ENCODE data around the gene RALGAPA1.
A peak's percentile ranks its signal among the peaks of the same experiment; 100 is the strongest.

RALGAPA1 gene

GRCh38 chr14:35818346-35819115 lies 9.4 kb upstream of the RALGAPA1 start:
- Histone ChIP-seq H3K9ac (ENCODE audit: low read depth, low read length) (no peak overlapping the region), H3K4me3 (ENCODE audit: low read length) (no peak overlapping the region), H3K4me1 (ENCODE audit: insufficient read depth, low read length) (no peaks in the 10 kb centered on the region), H3K27me3 (ENCODE audit: insufficient read depth, low read length) (no peaks in the 10 kb centered on the region), H3K27ac (ENCODE audit: low read length) (no peak overlapping the region), H3K9me3 (ENCODE audit: insufficient read depth, low read depth, low read length) (no peaks in the 10 kb centered on the region), H3K36me3 (ENCODE audit: insufficient read depth, low read depth, low read length) (no peaks in the 10 kb centered on the region)

- Histone ChIP-seq H3K9ac (ENCODE audit: low read depth, low read length) (no peak overlapping the region), H3K36me3 (ENCODE audit: insufficient read depth, low read depth, low read length) (no peaks in the 10 kb centered on the region), H3K9me3 (ENCODE audit: insufficient read depth, low read depth, low read length) (no peaks in the 10 kb centered on the region; the same call in 1 of the 2 replicates), H3K27me3 (ENCODE audit: insufficient read depth, low read length) (no peaks in the 10 kb centered on the region), H3K4me1 (ENCODE audit: insufficient read depth, low read length) (no peaks in the 10 kb centered on the region), H3K27ac (ENCODE audit: low read length) (no peak overlapping the region), H3K4me3 (ENCODE audit: low read length) (no peak overlapping the region)
These were observed 5.4 kb upstream of the RALGAPA1 start for GRCh38 chr14:35814371-35815005.

- Histone ChIP-seq H3K9ac (ENCODE audit: low read depth, low read length) (no peak overlapping the region), H3K36me3 (ENCODE audit: insufficient read depth, low read depth, low read length) (no peaks in the 10 kb centered on the region), H3K27ac (ENCODE audit: low read length) (no peak overlapping the region), H3K9me3 (ENCODE audit: insufficient read depth, low read depth, low read length) (no peaks in the 10 kb centered on the region; the same call in 1 of the 2 replicates), H3K4me1 (ENCODE audit: insufficient read depth, low read length) (peaks cover 10% of the 10 kb centered on the region; the same call in 1 of the 2 replicates), H3K27me3 (ENCODE audit: insufficient read depth, low read length) (no peaks in the 10 kb centered on the region), H3K4me3 (ENCODE audit: low read length) (no peak overlapping the region)
These were observed 1.9 kb upstream of the RALGAPA1 start for GRCh38 chr14:35810963-35811362.

- H3K4me3 ChIP-seq (ENCODE audit: low read length), result 0 out of 2 replicates have a peak overlapping the region, but pooled peaks have one; percentile 88
- H3K27me3 ChIP-seq (ENCODE audit: insufficient read depth, low read length), result no peaks in the 10 kb centered on the region
- H3K9me3 ChIP-seq (ENCODE audit: insufficient read depth, low read depth, low read length), result no peaks in the 10 kb centered on the region; the same call in 1 of the 2 replicates
- no peak overlapping the region for H3K27ac ChIP-seq (ENCODE audit: low read length)
- no peak overlapping the region for H3K9ac ChIP-seq (ENCODE audit: low read depth, low read length)
- no peaks in the 10 kb centered on the region for H3K36me3 ChIP-seq (ENCODE audit: insufficient read depth, low read depth, low read length)
- H3K4me1 ChIP-seq (ENCODE audit: insufficient read depth, low read length), result peaks cover 10% of the 10 kb centered on the region; the same call in 1 of the 2 replicates
These were observed 502 bp upstream of the RALGAPA1 start for GRCh38 chr14:35809597-35809996.

- H3K27ac ChIP-seq (ENCODE audit: low read length), result no peak overlapping the region
- H3K9me3 ChIP-seq (ENCODE audit: insufficient read depth, low read depth, low read length), result no peaks in the 10 kb centered on the region; the same call in 1 of the 2 replicates
- peaks cover 10% of the 10 kb centered on the region; the same call in 1 of the 2 replicates for H3K4me1 ChIP-seq (ENCODE audit: insufficient read depth, low read length)
These were observed 938 bp downstream of the RALGAPA1 start for GRCh38 chr14:35808076-35808637.

GRCh38 chr14:35807131-35807961 lies 1.7 kb downstream of the RALGAPA1 start:
- H3K27ac ChIP-seq (ENCODE audit: low read length), result no peak overlapping the region
- peaks cover 10% of the 10 kb centered on the region; the same call in 1 of the 2 replicates for H3K4me1 ChIP-seq (ENCODE audit: insufficient read depth, low read length)
- no peaks in the 10 kb centered on the region; the same call in 1 of the 2 replicates for H3K9me3 ChIP-seq (ENCODE audit: insufficient read depth, low read depth, low read length)
- no peaks in the 10 kb centered on the region for H3K36me3 ChIP-seq (ENCODE audit: insufficient read depth, low read depth, low read length)
- H3K9ac ChIP-seq (ENCODE audit: low read depth, low read length), result peak overlapping the region; percentile 15; the same call in 1 of the 2 replicates
- peak overlapping the region; percentile 88 for H3K4me3 ChIP-seq (ENCODE audit: low read length)
- H3K27me3 ChIP-seq (ENCODE audit: insufficient read depth, low read length), result no peaks in the 10 kb centered on the region

More at GRCh38 chr14:35808076-35808637, 938 bp downstream of the RALGAPA1 start:
- Histone ChIP-seq H3K27me3 (ENCODE audit: insufficient read depth, low read length) (no peaks in the 10 kb centered on the region), H3K9ac (ENCODE audit: low read depth, low read length) (peak overlapping the region; percentile 83), H3K4me3 (ENCODE audit: low read length) (peak overlapping the region; percentile 88), H3K36me3 (ENCODE audit: insufficient read depth, low read depth, low read length) (no peaks in the 10 kb centered on the region)

- Histone ChIP-seq H3K9me3 (ENCODE audit: insufficient read depth, low read depth, low read length) (no peaks in the 10 kb centered on the region), H3K27me3 (ENCODE audit: insufficient read depth, low read length) (no peaks in the 10 kb centered on the region), H3K4me1 (ENCODE audit: insufficient read depth, low read length) (peaks cover 10% of the 10 kb centered on the region; the same call in 1 of the 2 replicates), H3K9ac (ENCODE audit: low read depth, low read length) (no peak overlapping the region), H3K4me3 (ENCODE audit: low read length) (no peak overlapping the region), H3K36me3 (ENCODE audit: insufficient read depth, low read depth, low read length) (no peaks in the 10 kb centered on the region), H3K27ac (ENCODE audit: low read length) (no peak overlapping the region)
These were observed 2.8 kb downstream of the RALGAPA1 start for GRCh38 chr14:35806006-35806907.

GRCh38 chr14:35797796-35798195 lies 11.3 kb downstream of the RALGAPA1 start:
- H3K27me3 ChIP-seq (ENCODE audit: insufficient read depth, low read length), result no peaks in the 10 kb centered on the region
- no peak overlapping the region for H3K27ac ChIP-seq (ENCODE audit: low read length)
- H3K4me1 ChIP-seq (ENCODE audit: insufficient read depth, low read length), result no peaks in the 10 kb centered on the region
- no peaks in the 10 kb centered on the region for H3K9me3 ChIP-seq (ENCODE audit: insufficient read depth, low read depth, low read length)
- H3K36me3 ChIP-seq (ENCODE audit: insufficient read depth, low read depth, low read length), result no peaks in the 10 kb centered on the region
- H3K4me3 ChIP-seq (ENCODE audit: low read length), result no peak overlapping the region
- no peak overlapping the region for H3K9ac ChIP-seq (ENCODE audit: low read depth, low read length)

- no peaks in the 10 kb centered on the region for H3K27me3 ChIP-seq (ENCODE audit: insufficient read depth, low read length)
- H3K9ac ChIP-seq (ENCODE audit: low read depth, low read length), result no peak overlapping the region
- no peaks in the 10 kb centered on the region for H3K9me3 ChIP-seq (ENCODE audit: insufficient read depth, low read depth, low read length)
- no peaks in the 10 kb centered on the region for H3K4me1 ChIP-seq (ENCODE audit: insufficient read depth, low read length)
- H3K36me3 ChIP-seq (ENCODE audit: insufficient read depth, low read depth, low read length), result no peaks in the 10 kb centered on the region
- no peak overlapping the region for H3K27ac ChIP-seq (ENCODE audit: low read length)
- H3K4me3 ChIP-seq (ENCODE audit: low read length), result no peak overlapping the region
These were observed 19.4 kb downstream of the RALGAPA1 start for GRCh38 chr14:35789651-35790050.

GRCh38 chr14:35786856-35787255 lies 22.2 kb downstream of the RALGAPA1 start:
- Histone ChIP-seq H3K27me3 (ENCODE audit: insufficient read depth, low read length) (no peaks in the 10 kb centered on the region), H3K36me3 (ENCODE audit: insufficient read depth, low read depth, low read length) (no peaks in the 10 kb centered on the region), H3K4me1 (ENCODE audit: insufficient read depth, low read length) (no peaks in the 10 kb centered on the region), H3K4me3 (ENCODE audit: low read length) (no peak overlapping the region), H3K9ac (ENCODE audit: low read depth, low read length) (no peak overlapping the region), H3K27ac (ENCODE audit: low read length) (no peak overlapping the region), H3K9me3 (ENCODE audit: insufficient read depth, low read depth, low read length) (no peaks in the 10 kb centered on the region)

Data from iPS-20b (cell line).